ENCODE results near the gene CBX4.

GRCh38 chr17:79835470-79835899 lies 3.8 kb downstream of the CBX4 start:
- no peak for TF ChIP-seq CTCF (IDR thresholded peaks at IDR 0.05)
- no peak for TF ChIP-seq POLR2A (IDR thresholded peaks at IDR 0.05)
